Measurements from ENCODE around the gene CACNG6.

- TF ChIP-seq CTCF (IDR thresholded peaks at IDR 0.05; ENCODE audit: low read depth, low read length) (no peak), EZH2phosphoT487 (IDR thresholded peaks at IDR 0.05; ENCODE audit: low read depth) (no peak)
Observed at GRCh38 chr19:53999694-54000093, 8.3 kb downstream of the CACNG6 start.

Data from OCI-LY3 (cell line).